Measurements from ENCODE around the gene ANKLE1. TPM values are rescaled to one million over a fixed set of nuclear protein-coding genes. Genes with fewer than 3 reads are reported as not detected.

ANKLE1 gene
- total RNA-seq, 4 donors from 2014 or later = under 0.01 to 3.0 (median 0.88) TPM

- no peaks in the 10 kb centered on the region for H3K9me3 ChIP-seq
- peaks cover 0 to 26% (median 10%) of the 10 kb centered on the region in 4 donors for H3K36me3 ChIP-seq
- peaks cover 0 to 43% (median 2%) of the 10 kb centered on the region in 4 donors for H3K27me3 ChIP-seq
- H3K4me3 ChIP-seq = no peak overlapping the region
- no peak for TF ChIP-seq EP300 (IDR thresholded peaks at IDR 0.05)
- TF ChIP-seq POLR2AphosphoS5 (IDR thresholded peaks at IDR 0.05) = no peak
- TF ChIP-seq CTCF (IDR thresholded peaks at IDR 0.05) = no peak
- TF ChIP-seq POLR2A (IDR thresholded peaks at IDR 0.05; ENCODE audit: low read depth) = no peak
- no peak for DNase-seq (ENCODE audit: extremely low spot score)
- no peak overlapping the region for H3K27ac ChIP-seq (replicated peaks in 1 of 4)
- peaks cover 16 to 69% (median 63%) of the 10 kb centered on the region in 4 donors for H3K4me1 ChIP-seq
- intact Hi-C loops (cut with DNase I) = no loop called here
- 91% methylated on average over 19 of the region's 24 CpGs for WGBS
These were observed 48.8 kb downstream of the ANKLE1 start for GRCh38 chr19:17330262-17331044.

- WGBS = 91% methylated on average over 13 of the region's 13 CpGs
- no peak for TF ChIP-seq POLR2A (IDR thresholded peaks at IDR 0.05; ENCODE audit: low read depth)
- TF ChIP-seq POLR2AphosphoS5 (IDR thresholded peaks at IDR 0.05) = no peak
- no peak for TF ChIP-seq EP300 (IDR thresholded peaks at IDR 0.05)
- TF ChIP-seq CTCF (IDR thresholded peaks at IDR 0.05) = no peak
- no peak overlapping the region for H3K27ac ChIP-seq (replicated peaks in 1 of 4)
- H3K36me3 ChIP-seq = peaks cover 0 to 26% (median 10%) of the 10 kb centered on the region in 4 donors
- no peak for DNase-seq (ENCODE audit: extremely low spot score)
- H3K4me3 ChIP-seq = no peak overlapping the region
- H3K9me3 ChIP-seq = no peaks in the 10 kb centered on the region
- H3K27me3 ChIP-seq = peaks cover 0 to 43% (median 2%) of the 10 kb centered on the region in 4 donors
- intact Hi-C loops (cut with DNase I) = no loop called here
- peaks cover 23 to 69% (median 63%) of the 10 kb centered on the region in 4 donors for H3K4me1 ChIP-seq
These were observed 49.4 kb downstream of the ANKLE1 start for GRCh38 chr19:17331045-17331558.

- intact Hi-C loops (cut with DNase I) = no loop called here
- Histone ChIP-seq H3K9me3 (no peaks in the 10 kb centered on the region), H3K36me3 (peaks cover 0 to 23% (median 10%) of the 10 kb centered on the region in 4 donors), H3K4me3 (no peak overlapping the region), H3K27me3 (peaks cover 0 to 43% (median 2%) of the 10 kb centered on the region in 4 donors), H3K27ac (replicated peaks in 1 of 4) (no peak overlapping the region), H3K4me1 (peaks cover 22 to 61% (median 54%) of the 10 kb centered on the region in 4 donors)
- no peak for TF ChIP-seq POLR2AphosphoS5 (IDR thresholded peaks at IDR 0.05)
- no peak for TF ChIP-seq CTCF (IDR thresholded peaks at IDR 0.05)
- no peak for TF ChIP-seq EP300 (IDR thresholded peaks at IDR 0.05)
- TF ChIP-seq POLR2A (IDR thresholded peaks at IDR 0.05; ENCODE audit: low read depth) = no peak
- 93% methylated on average over 8 of the region's 8 CpGs for WGBS
- DNase-seq (ENCODE audit: extremely low spot score) = no peak
These were observed 50.6 kb downstream of the ANKLE1 start for GRCh38 chr19:17332360-17332676.

GRCh38 chr19:17332677-17333581, 51.2 kb downstream of the ANKLE1 start:
- peaks cover 27 to 60% (median 52%) of the 10 kb centered on the region in 4 donors for H3K4me1 ChIP-seq
- peaks cover 0 to 43% (median 2%) of the 10 kb centered on the region in 4 donors for H3K27me3 ChIP-seq
- no peak overlapping the region for H3K27ac ChIP-seq (replicated peaks in 1 of 4)
- no peak overlapping the region for H3K4me3 ChIP-seq
- H3K9me3 ChIP-seq = no peaks in the 10 kb centered on the region
- DNase-seq (ENCODE audit: extremely low spot score) = no peak
- 95% methylated on average over 45 of the region's 45 CpGs for WGBS
- intact Hi-C loops (cut with DNase I) = no loop called here
- TF ChIP-seq POLR2AphosphoS5 (IDR thresholded peaks at IDR 0.05) (no peak), EP300 (IDR thresholded peaks at IDR 0.05) (no peak), POLR2A (IDR thresholded peaks at IDR 0.05; ENCODE audit: low read depth) (no peak)
- peaks cover 0 to 21% (median 10%) of the 10 kb centered on the region in 4 donors for H3K36me3 ChIP-seq
